HL-60 (cell line): ENCODE measurements around the gene DTHD1.

Experiments
- DNase-seq, 2 experiments: peaks; one replicate each; pipeline ENCODE4 v3.0.0-alpha.2; 2010 to 2020; ENCODE audit warnings: low read depth in 1 of 2, low spot score in 1 of 2
- H3K27ac ChIP-seq: fragments of 250-450 bp; sonication (Bioruptor Pico); replicated peaks from 2 replicates; pipeline ENCODE4 v1.5.1; 2020; ENCODE audit warnings: mild to moderate bottlenecking, moderate library complexity
- H3K27me3 ChIP-seq: fragments of 250-450 bp; sonication (Bioruptor Pico); 2 replicates; pipeline ENCODE4 v1.5.1; 2021; ENCODE audit warnings: mild to moderate bottlenecking, moderate library complexity; ENCODE audit not compliant: insufficient read depth, poor library complexity, severe bottlenecking
- H3K4me3 ChIP-seq: replicated peaks from 2 replicates; pipeline ENCODE4 v1.5.1; 2011; ENCODE audit warnings: mild to moderate bottlenecking, control low read depth, low read length; ENCODE audit not compliant: insufficient read depth
- GABPA ChIP-seq: IDR thresholded peaks from 2 replicates; pipeline ENCODE4 v1.6.1; 2012; ENCODE audit warnings: low read depth
- POLR2AphosphoS5 ChIP-seq: IDR thresholded peaks from 2 replicates; pipeline ENCODE4 v1.6.1; 2012; ENCODE audit warnings: low read depth
- SPI1 ChIP-seq: IDR thresholded peaks from 2 replicates; pipeline ENCODE4 v1.6.1; 2012; ENCODE audit warnings: low read depth, mild to moderate bottlenecking, borderline replicate concordance
- TF ChIP-seq, protein P1 (sequence below): IDR thresholded peaks from 2 replicates; pipeline ENCODE4 v1.6.1; 2012; ENCODE audit warnings: low read depth; ENCODE audit not compliant: insufficient replicate concordance
- TF ChIP-seq, protein P2 (sequence below): IDR thresholded peaks from one replicate; pipeline ENCODE4 v1.5.1; 2011; ENCODE audit warnings: low read length, control low read depth, inconsistent platforms; ENCODE audit not compliant: insufficient read depth

Gene DTHD1

DNA sequence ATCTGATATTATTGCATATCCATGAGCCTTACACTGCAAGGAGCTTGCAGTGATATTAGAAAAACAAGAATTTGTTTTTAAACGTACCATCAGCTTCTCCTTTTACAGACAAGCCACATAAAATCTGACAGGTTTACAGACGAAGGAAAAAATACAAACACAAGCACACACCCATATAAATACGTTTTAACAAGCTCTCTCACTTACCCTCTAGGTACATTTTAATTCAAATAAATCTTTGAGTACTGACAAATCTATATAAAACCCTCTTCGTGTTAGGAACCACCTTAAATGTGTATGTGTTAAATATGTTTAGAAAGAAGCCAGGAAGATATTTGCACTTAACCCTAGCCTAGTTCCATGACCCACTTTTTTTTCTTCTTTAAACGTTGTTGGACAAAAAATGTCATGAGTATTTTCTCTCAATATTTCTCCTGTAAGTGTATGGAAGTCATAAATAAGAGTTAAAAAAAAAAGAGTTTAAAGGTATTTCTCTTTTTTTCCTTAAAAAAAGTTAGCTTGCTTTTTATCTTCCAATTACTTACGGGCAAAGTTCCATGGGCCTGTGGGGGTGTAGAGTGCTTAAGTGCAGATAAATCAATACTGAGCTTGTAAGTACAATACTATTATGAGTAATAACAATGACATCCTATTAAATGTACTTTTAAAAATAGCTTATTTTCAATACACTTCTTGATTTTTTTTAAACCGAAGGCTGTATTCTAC is 38.6 kb upstream of the DTHD1 start:
- Histone ChIP-seq H3K27ac (no peak overlapping the region; the same call in 1 of the 2 replicates), H3K4me3 (no peak overlapping the region; the same call in 1 of the 2 replicates), H3K27me3 (no peaks in the 10 kb centered on the region)

DNA sequence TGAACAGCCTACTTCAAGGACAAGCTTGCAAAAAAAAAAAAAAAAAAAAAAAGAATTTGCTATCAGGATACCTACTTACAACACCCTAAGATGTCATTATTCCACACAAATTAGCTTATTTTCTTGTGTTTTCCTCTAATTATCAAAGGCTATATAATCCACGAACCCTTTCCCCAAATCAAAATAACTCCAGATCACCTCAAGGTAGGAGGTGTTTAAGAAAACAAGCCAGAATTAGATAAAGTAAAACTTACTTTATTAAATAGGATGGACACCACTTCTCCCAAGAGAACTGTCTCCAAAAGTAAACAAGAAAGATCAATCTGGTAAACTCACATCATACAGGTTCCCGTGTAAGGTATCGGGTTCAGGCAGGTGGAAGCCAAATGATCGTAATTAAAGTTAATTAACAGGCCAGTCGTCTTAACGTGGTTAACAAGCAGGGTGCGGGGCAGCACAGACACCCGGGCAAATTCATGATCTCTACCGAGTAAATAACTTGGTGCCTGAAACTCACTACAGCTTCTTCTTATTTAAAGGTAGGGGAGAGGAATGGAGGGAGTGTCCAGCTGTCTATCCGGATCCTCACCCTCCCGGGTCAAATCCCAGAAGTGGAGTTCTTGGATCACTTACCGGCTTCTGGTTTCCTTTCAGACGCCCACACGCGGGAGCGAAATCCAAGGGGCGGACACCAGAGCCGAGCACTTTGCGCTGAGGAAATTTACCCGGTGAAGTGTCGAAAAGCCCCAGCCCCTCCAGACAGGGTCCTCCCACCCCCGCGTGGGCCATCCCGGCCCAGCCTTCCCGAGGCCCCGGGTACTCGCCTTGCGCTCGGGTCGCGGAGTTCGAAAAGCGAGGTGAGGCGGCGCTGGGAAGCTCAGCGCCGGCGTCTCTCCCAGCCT is 37.8 kb upstream of the DTHD1 start:
- H3K27me3 ChIP-seq: no peaks in the 10 kb centered on the region
- peak overlapping the region; percentile 83 for H3K4me3 ChIP-seq
- peak overlapping the region; percentile 83 for H3K27ac ChIP-seq
- TF ChIP-seq SPI1 (no peak), GABPA (no peak), POLR2AphosphoS5 (no peak)
- TF ChIP-seq, protein P1, sequence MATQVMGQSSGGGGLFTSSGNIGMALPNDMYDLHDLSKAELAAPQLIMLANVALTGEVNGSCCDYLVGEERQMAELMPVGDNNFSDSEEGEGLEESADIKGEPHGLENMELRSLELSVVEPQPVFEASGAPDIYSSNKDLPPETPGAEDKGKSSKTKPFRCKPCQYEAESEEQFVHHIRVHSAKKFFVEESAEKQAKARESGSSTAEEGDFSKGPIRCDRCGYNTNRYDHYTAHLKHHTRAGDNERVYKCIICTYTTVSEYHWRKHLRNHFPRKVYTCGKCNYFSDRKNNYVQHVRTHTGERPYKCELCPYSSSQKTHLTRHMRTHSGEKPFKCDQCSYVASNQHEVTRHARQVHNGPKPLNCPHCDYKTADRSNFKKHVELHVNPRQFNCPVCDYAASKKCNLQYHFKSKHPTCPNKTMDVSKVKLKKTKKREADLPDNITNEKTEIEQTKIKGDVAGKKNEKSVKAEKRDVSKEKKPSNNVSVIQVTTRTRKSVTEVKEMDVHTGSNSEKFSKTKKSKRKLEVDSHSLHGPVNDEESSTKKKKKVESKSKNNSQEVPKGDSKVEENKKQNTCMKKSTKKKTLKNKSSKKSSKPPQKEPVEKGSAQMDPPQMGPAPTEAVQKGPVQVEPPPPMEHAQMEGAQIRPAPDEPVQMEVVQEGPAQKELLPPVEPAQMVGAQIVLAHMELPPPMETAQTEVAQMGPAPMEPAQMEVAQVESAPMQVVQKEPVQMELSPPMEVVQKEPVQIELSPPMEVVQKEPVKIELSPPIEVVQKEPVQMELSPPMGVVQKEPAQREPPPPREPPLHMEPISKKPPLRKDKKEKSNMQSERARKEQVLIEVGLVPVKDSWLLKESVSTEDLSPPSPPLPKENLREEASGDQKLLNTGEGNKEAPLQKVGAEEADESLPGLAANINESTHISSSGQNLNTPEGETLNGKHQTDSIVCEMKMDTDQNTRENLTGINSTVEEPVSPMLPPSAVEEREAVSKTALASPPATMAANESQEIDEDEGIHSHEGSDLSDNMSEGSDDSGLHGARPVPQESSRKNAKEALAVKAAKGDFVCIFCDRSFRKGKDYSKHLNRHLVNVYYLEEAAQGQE: no peak
- TF ChIP-seq, protein P2, sequence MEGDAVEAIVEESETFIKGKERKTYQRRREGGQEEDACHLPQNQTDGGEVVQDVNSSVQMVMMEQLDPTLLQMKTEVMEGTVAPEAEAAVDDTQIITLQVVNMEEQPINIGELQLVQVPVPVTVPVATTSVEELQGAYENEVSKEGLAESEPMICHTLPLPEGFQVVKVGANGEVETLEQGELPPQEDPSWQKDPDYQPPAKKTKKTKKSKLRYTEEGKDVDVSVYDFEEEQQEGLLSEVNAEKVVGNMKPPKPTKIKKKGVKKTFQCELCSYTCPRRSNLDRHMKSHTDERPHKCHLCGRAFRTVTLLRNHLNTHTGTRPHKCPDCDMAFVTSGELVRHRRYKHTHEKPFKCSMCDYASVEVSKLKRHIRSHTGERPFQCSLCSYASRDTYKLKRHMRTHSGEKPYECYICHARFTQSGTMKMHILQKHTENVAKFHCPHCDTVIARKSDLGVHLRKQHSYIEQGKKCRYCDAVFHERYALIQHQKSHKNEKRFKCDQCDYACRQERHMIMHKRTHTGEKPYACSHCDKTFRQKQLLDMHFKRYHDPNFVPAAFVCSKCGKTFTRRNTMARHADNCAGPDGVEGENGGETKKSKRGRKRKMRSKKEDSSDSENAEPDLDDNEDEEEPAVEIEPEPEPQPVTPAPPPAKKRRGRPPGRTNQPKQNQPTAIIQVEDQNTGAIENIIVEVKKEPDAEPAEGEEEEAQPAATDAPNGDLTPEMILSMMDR: no peak
- DNase-seq: peak in 1 of 2 experiments; percentile 39

More for the DNA sequence above, 38.6 kb upstream of the DTHD1 start:
- no peak for TF ChIP-seq POLR2AphosphoS5
- TF ChIP-seq SPI1: no peak
- DNase-seq: no peak

DNA sequence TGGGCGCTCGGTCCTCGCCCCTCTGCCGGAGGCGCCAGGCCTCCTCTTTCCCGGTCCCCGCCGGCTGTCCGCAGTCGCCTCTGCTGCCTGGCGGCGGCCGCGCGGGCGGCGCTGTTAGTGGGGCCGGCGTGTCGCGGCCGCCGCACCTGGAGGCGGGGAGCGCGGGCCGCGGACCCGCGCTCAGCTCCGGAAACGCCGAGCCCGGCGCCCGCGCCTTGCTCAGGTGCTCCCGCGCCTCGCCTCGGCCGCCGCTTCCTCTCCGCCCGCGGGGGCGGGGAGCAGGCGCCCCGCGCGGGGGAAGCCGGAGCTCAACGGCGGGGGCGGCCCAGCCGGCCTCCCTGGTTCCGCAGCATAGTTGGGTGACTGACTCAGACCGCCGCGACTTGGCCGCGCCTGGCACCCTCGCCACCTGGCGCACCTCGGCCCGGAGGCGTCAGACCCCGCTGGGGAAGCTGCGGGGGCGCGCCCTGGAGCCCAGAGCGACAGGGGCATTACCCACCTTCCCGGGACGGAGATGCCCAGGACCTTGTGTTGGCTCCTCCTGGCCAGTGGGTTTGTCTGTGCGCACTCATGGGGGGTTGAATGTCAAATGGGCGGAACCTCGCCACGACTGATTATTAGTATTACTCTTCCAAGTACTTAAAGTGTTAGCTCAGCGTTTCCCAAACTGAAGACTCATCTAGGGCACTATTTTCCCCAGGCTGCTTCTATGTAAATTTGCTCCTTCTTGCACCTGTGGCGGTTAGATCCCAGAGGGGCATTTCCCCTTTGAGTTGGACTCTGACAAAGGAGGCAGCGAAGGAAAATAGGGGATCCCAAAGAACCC is 36.9 kb upstream of the DTHD1 start, which contains the start of gene ARAP2:
Gene ARAP2 (minus strand): TSS at position 258 of the 826 bp plus-strand sequence. CDS start 15,028 bp downstream, outside the sequence.
- H3K27ac ChIP-seq: peak within 1 kb of the TSS; percentile 83
- TF ChIP-seq SPI1 (no peak; the same call in 1 of the 2 replicates), POLR2AphosphoS5 (peak; percentile 47)
- TF ChIP-seq, protein P1: peak; percentile 16
- no peaks in the 10 kb centered on the region for H3K27me3 ChIP-seq
- peak in 1 of 2 experiments; percentile 53 for DNase-seq
- H3K4me3 ChIP-seq: peak within 1 kb of the TSS; percentile 83

DNA sequence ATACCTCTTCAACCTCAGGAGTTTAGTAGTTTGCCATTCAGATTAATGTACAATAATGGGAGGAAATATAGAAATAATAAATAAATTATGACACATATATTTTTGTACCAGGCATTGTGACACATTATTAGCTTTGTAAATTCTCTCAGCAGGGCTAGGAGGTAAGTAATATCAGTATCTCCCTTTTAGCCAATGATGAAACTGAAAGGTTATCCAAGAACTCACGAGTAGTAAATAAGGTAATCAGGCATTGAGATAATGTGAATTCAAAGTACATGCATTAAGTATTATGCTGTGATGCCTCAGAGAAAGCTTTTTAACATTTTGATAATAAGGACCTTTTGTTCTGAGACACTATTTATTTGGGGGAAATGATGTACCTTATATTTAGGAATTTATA is 31.8 kb upstream of the DTHD1 start:
- no peak overlapping the region for H3K4me3 ChIP-seq
- TF ChIP-seq GABPA: no peak
- no peak for DNase-seq
- no peaks in the 10 kb centered on the region for H3K27me3 ChIP-seq
- H3K27ac ChIP-seq: no peak overlapping the region
